ENCODE data around the gene VPS26C. TPM values are rescaled to one million over a fixed set of nuclear protein-coding genes. Genes with fewer than 3 reads are reported as not detected.
A peak's percentile ranks its signal among the peaks of the same experiment; 100 is the strongest.

The VPS26C gene
- total and polyA plus RNA-seq, 4 experiments from 2014 or later: 76.0 to 105 (median 80.8) TPM

DNA sequence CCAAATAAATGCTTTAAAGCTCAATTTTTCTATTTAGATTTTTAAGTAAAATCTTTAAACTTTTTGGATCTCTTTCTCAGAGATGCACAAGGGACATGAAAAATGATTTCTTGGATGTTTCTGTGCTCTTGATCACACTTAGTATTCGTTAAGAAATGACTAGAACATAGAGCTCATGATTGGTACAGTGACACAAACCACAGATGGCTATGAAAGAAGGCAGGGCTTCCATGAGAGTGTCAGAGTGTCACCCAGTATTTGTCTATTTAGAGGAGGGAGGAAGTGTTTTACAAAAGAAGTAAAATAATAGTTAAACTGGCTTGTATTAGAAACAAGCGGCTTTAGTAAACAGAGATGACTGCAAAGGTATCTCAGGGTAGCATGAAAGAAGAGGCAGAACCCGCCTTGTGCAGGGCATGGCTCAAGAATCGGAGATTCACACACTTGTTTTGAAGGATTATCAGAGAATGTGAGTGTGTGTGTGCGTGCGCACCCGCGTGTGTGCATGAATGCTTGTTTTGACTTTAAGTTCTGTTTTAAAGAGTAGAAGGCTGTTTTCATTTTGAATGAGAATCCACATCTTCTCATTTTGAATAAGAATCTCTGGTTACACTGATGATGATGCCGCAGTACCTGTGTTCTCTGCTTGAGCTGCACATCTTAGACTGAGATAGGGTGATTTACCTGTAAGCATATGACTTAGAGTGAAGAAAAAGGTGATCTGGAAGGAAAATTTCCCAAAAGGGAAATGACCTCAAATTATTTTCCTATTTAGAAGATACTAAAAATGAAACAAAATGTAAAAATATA is 82.1 kb downstream of the VPS26C start:
- ChIA-PET CTCF (ENCODE audit: partially characterized antibody) (interaction anchor here (0.8 kb wide), 1 partner anchor 279 kb away, joined by 3 read pairs; no protein-coding TSS in a partner anchor), POLR2A (ENCODE audit: partially characterized antibody) (no interaction called here)
- intact Hi-C loops (cut with micrococcal nuclease): no loop called here
- no peak for DNase-seq
- no peak overlapping the region for H3K4me3 Mint-ChIP-seq
- Histone ChIP-seq H3K4me1 (ENCODE audit: insufficient read depth, low read length) (no peaks in the 10 kb centered on the region), H3K27me3 (ENCODE audit: insufficient read depth, low read length) (no peaks in the 10 kb centered on the region), H3K9me3 (ENCODE audit: control insufficient read depth in 1 of 2, low read length in 2 of 2) (no peaks in the 10 kb centered on the region), H3K27ac (ENCODE audit: low read depth, low read length) (no peak overlapping the region), H3K4me3 (ENCODE audit: low read length in 2 of 2) (no peak overlapping the region), H3K36me3 (ENCODE audit: insufficient read depth, low read length) (peaks cover 31% of the 10 kb centered on the region)
- peaks cover 51 to 60% of the 10 kb centered on the region in 2 donors for H3K36me3 Mint-ChIP-seq
- peaks cover 0 to 7% (median 4%) of the 10 kb centered on the region in 4 donors for H3K4me1 Mint-ChIP-seq
- peak overlapping the region in 2 of 7 donors; percentile 10 to 84 for H3K27ac Mint-ChIP-seq
- peaks cover 0 to 3% (median 0%) of the 10 kb centered on the region in 8 donors for H3K9me3 Mint-ChIP-seq
- H3K27me3 Mint-ChIP-seq: no peaks in the 10 kb centered on the region

- peaks cover 31% of the 10 kb centered on the region for H3K36me3 ChIP-seq (ENCODE audit: insufficient read depth, low read length)
- H3K4me1 Mint-ChIP-seq: peaks cover 0 to 7% (median 4%) of the 10 kb centered on the region in 4 donors
- H3K27ac Mint-ChIP-seq: peak overlapping the region in 3 of 7 donors; percentile 41 to 91 (median 67)
- DNase-seq: no peak
- peaks cover 0 to 6% (median 0%) of the 10 kb centered on the region in 8 donors for H3K9me3 Mint-ChIP-seq
- H3K36me3 Mint-ChIP-seq: peaks cover 51 to 59% of the 10 kb centered on the region in 2 donors
- intact Hi-C loops (cut with micrococcal nuclease): no loop called here
- ChIA-PET POLR2A (ENCODE audit: partially characterized antibody) (no interaction called here), CTCF (ENCODE audit: partially characterized antibody) (no interaction called here)
- no peak overlapping the region for H3K4me3 ChIP-seq (ENCODE audit: low read length in 2 of 2)
- H3K27me3 ChIP-seq (ENCODE audit: insufficient read depth, low read length): no peaks in the 10 kb centered on the region
- no peaks in the 10 kb centered on the region for H3K27me3 Mint-ChIP-seq
- H3K27ac ChIP-seq (ENCODE audit: low read depth, low read length): no peak overlapping the region
- H3K9me3 ChIP-seq (ENCODE audit: control insufficient read depth in 1 of 2, low read length in 2 of 2): no peaks in the 10 kb centered on the region
- no peak overlapping the region for H3K4me3 Mint-ChIP-seq
- H3K4me1 ChIP-seq (ENCODE audit: insufficient read depth, low read length): no peaks in the 10 kb centered on the region
Observed at GRCh38 chr21:37183749-37184148, 83.4 kb downstream of the VPS26C start.

GRCh38 chr21:37182222-37182621 is 84.9 kb downstream of the VPS26C start:
- Histone ChIP-seq H3K36me3 (ENCODE audit: insufficient read depth, low read length) (peaks cover 21% of the 10 kb centered on the region), H3K4me1 (ENCODE audit: insufficient read depth, low read length) (no peaks in the 10 kb centered on the region), H3K9me3 (ENCODE audit: control insufficient read depth in 1 of 2, low read length in 2 of 2) (no peaks in the 10 kb centered on the region), H3K27ac (ENCODE audit: low read depth, low read length) (no peak overlapping the region), H3K27me3 (ENCODE audit: insufficient read depth, low read length) (no peaks in the 10 kb centered on the region), H3K4me3 (ENCODE audit: low read length in 2 of 2) (no peak overlapping the region)
- DNase-seq: no peak
- Mint-ChIP-seq H3K4me3 (no peak overlapping the region), H3K27me3 (no peaks in the 10 kb centered on the region), H3K36me3 (peaks cover 55 to 61% of the 10 kb centered on the region in 2 donors), H3K4me1 (peaks cover 0 to 9% (median 4%) of the 10 kb centered on the region in 4 donors), H3K27ac (peak overlapping the region in 1 of 7 donors; percentile 31), H3K9me3 (peaks cover 0 to 6% (median 1%) of the 10 kb centered on the region in 8 donors)
- intact Hi-C loops (cut with micrococcal nuclease): no loop called here
- ChIA-PET CTCF (ENCODE audit: partially characterized antibody) (no interaction called here), POLR2A (ENCODE audit: partially characterized antibody) (no interaction called here)

GRCh38 chr21:37181059-37181458 is 86.1 kb downstream of the VPS26C start:
- peaks cover 23% of the 10 kb centered on the region for H3K36me3 ChIP-seq (ENCODE audit: insufficient read depth, low read length)
- intact Hi-C loops (cut with micrococcal nuclease): no loop called here
- CTCF ChIA-PET (ENCODE audit: partially characterized antibody): no interaction called here

DNA sequence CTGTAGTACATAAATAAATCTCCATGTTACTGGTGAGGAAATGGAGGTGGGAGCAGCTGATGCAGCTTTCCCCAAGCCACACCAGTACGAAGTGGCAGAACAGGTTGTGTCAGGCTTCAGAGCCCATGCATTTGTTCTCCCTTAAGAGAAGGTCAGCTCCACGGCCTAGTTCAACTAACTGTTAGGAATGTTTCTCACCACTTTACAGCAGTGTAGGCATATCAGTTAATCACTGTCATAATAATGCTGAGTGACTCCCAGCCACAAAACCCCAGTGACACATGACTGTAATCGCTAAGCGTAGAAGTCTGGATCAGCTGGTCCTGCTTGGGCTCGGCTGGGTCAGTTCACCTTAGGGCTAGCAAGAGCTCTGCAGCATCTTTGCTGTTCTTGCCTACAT is 90.4 kb downstream of the VPS26C start:
- no peak overlapping the region for H3K4me3 ChIP-seq (ENCODE audit: low read length in 2 of 2)
- DNase-seq: no peak
- H3K36me3 Mint-ChIP-seq: peaks cover 60 to 70% of the 10 kb centered on the region in 2 donors
- peaks cover 0 to 6% (median 1%) of the 10 kb centered on the region in 8 donors for H3K9me3 Mint-ChIP-seq
- ChIA-PET POLR2A (ENCODE audit: partially characterized antibody) (no interaction called here), CTCF (ENCODE audit: partially characterized antibody) (interaction anchor here (1.1 kb wide), 1 partner anchor 60 kb away, joined by 3 read pairs; no protein-coding TSS in a partner anchor)
- peaks cover 39% of the 10 kb centered on the region for H3K36me3 ChIP-seq (ENCODE audit: insufficient read depth, low read length)
- no peak overlapping the region for H3K27ac ChIP-seq (ENCODE audit: low read depth, low read length)
- H3K27me3 Mint-ChIP-seq: no peaks in the 10 kb centered on the region
- peaks cover 0 to 3% (median 0%) of the 10 kb centered on the region in 4 donors for H3K4me1 Mint-ChIP-seq
- H3K4me1 ChIP-seq (ENCODE audit: insufficient read depth, low read length): no peaks in the 10 kb centered on the region
- H3K9me3 ChIP-seq (ENCODE audit: control insufficient read depth in 1 of 2, low read length in 2 of 2): no peaks in the 10 kb centered on the region
- no peaks in the 10 kb centered on the region for H3K27me3 ChIP-seq (ENCODE audit: insufficient read depth, low read length)
- no peak overlapping the region for H3K27ac Mint-ChIP-seq
- no peak overlapping the region for H3K4me3 Mint-ChIP-seq
- intact Hi-C loops (cut with micrococcal nuclease): no loop called here

More at GRCh38 chr21:37181059-37181458, 86.1 kb downstream of the VPS26C start:
- POLR2A ChIA-PET (ENCODE audit: partially characterized antibody): no interaction called here
- Mint-ChIP-seq H3K4me1 (peaks cover 0 to 9% (median 4%) of the 10 kb centered on the region in 4 donors), H3K9me3 (peaks cover 0 to 6% (median 1%) of the 10 kb centered on the region in 8 donors), H3K4me3 (no peak overlapping the region), H3K27me3 (no peaks in the 10 kb centered on the region), H3K27ac (peak overlapping the region in 2 of 7 donors; percentile 15 to 23), H3K36me3 (peaks cover 54 to 63% of the 10 kb centered on the region in 2 donors)
- H3K9me3 ChIP-seq (ENCODE audit: control insufficient read depth in 1 of 2, low read length in 2 of 2): no peaks in the 10 kb centered on the region
- no peak overlapping the region for H3K27ac ChIP-seq (ENCODE audit: low read depth, low read length)
- H3K27me3 ChIP-seq (ENCODE audit: insufficient read depth, low read length): no peaks in the 10 kb centered on the region
- no peak for DNase-seq
- no peak overlapping the region for H3K4me3 ChIP-seq (ENCODE audit: low read length in 2 of 2)
- no peaks in the 10 kb centered on the region for H3K4me1 ChIP-seq (ENCODE audit: insufficient read depth, low read length)

Other genes starting within 250 kb of the VPS26C start
- 10 to 100 TPM; 17.2 to 19.7 TPM for gene PIGP, start 194.3 kb downstream of the VPS26C start, total RNA-seq
- 10 to 100 TPM; 31.4 to 31.5 TPM for gene PIGP, start 194.3 kb downstream of the VPS26C start, polyA plus RNA-seq
- 100 to 1,000 TPM; 163 to 171 TPM for gene TTC3, start 194.1 kb downstream of the VPS26C start, total RNA-seq
- 100 to 1,000 TPM in 1 of 2 donors, 10 to 100 TPM in 1; 36.4 to 109 TPM for gene TTC3, start 194.1 kb downstream of the VPS26C start, polyA plus RNA-seq
- gene DYRK1A, start 99.4 kb upstream of the VPS26C start, total RNA-seq: 100 to 1,000 TPM; 126 to 130 TPM
- 1 to 10 TPM; 1.4 to 4.2 TPM for gene DYRK1A, start 99.4 kb upstream of the VPS26C start, polyA plus RNA-seq